ENCODE data around the gene NOMO2. TPM values are rescaled to one million over a fixed set of nuclear protein-coding genes. Genes with fewer than 3 reads are reported as not detected.
"Not testable (repeated sequence)": the region's sequence is repeated elsewhere in the genome, so short reads cannot be mapped to it uniquely, and the experiment has no call there.

Gene NOMO2
- polyA plus RNA-seq, 6 donors from 2014 or later = 31.1 to 47.7 (median 44.0) TPM

DNA sequence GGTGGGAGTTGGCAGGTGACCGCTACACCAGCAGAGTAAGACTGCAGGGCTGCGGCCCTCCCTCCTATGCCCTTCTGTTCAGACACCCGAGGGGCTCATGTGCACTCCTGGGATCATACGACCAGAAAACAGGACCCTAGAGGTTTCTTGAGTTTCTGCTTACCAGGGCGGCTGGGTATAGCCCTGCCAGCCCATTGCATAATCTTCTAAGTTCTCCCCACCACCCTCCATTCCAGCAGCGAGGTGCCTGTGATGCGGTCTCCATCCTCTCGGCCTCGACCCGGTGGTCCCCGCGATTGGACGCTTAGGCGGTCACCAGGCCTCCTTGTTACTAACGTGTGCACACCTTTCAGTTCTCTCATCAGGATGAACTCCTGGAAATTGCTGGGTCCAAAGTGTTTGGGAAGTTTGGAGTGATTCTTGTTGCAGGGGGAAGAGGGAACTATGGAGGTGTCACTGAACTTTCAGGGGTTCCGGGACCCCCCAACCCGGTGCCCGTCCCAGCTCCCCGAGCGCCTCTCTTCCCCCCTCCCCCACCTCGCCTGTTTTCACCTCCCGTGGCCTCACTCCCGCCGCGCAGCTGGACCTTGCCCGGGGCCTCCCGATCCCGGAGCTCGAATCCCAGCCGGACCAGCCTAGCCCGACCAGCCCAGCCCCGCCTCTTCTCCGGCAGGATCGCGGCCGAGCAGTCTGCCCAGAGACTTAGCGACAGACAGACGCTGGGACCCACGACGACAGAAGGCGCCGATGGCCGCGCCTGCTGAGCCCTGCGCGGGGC lies 8.8 kb upstream of the NOMO2 start:
- H3K27me3 Mint-ChIP-seq; H3K4me1 Mint-ChIP-seq; H3K4me3 Mint-ChIP-seq; H3K27ac Mint-ChIP-seq; H3K36me3 Mint-ChIP-seq; H3K9me3 Mint-ChIP-seq; DNase-seq; ATAC-seq (ENCODE audit: low read depth in 2 of 2): not testable (repeated sequence)

DNA sequence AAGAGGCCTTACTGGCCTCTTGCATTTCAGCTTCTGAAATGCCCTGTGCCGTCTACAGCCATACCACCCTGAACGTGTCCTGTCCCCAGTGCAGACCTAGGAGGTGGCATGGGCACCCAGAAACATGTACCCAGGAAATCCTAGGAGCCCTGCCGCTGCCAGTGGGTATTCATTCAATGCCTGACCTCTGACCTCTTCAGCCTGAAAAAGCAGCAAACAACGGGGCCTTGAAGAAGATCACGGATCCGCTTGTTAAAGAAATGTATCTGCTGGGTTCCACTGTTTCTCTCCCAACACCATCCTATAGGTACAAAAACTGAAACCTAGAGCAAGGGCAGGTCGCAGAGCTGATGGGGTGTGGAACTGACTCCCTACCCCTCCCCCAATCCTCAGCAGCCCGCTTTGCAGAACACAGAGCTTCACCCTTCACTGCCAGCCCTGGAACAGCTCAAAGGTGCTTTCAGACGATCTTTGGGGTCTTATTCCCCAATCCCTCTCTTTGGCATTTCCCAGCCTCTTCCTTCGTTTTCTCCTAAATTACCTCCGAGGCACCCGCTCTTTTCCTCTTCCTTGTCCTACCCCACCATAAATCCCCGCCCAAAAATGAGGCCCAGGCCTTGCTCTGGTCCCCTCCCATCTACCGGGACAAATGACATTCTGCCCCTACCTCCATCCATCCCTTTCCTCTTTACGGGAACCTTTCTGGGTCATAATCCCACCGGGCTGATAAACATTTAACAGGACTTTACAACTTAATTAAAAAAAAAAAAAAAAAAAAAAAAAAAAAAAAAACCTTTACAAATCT lies 1.3 kb downstream of the NOMO2 start:
- Mint-ChIP-seq H3K27ac (peak overlapping the region in 1 of 6 donors; percentile 44), H3K4me3 (peak overlapping the region; percentile 5 to 72 (median 44))
- not testable (repeated sequence) for DNase-seq; H3K9me3 Mint-ChIP-seq; H3K36me3 Mint-ChIP-seq; ATAC-seq (ENCODE audit: low read depth in 2 of 2); H3K4me1 Mint-ChIP-seq; H3K27me3 Mint-ChIP-seq

DNA sequence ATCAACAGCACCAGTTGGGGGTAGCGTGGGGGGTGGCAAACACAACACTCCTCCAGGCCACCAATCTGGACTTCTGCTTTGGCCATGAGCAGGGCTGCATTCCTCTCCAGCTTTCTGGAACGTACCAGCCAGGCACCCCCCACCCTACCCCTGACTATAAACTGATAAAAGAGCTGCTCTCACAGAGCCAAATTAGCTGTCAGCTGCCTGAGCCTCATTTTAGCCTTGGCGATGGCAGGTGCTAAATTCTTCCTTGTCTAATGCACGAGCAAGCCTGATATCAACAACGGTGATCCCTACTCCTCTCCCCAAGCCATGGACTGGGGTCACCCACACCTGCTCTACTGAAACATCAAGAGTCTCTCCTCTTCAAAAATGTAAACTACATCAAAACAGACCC lies 8.2 kb downstream of the NOMO2 start:
- H3K36me3 Mint-ChIP-seq, H3K27me3 Mint-ChIP-seq, H3K27ac Mint-ChIP-seq: not testable (repeated sequence)

DNA sequence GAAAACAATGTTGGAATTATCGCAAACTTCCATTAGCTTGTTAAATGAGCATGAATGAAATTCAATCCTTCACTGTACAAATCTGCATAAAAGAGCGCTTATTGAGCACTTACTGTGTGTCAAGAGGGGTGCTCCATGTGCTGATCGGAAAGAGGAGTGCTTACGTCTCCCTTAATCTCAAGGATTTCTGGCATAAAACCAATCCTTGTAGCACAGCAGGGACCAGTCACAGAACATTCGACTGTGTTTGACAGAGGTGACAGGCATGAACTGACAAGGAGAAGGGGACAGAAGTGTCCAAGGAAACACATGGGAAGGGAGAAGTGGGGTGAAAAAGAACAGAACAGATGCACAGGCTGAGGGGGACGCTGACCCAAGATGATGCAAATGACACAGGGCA lies 14.5 kb downstream of the NOMO2 start:
- not testable (repeated sequence) for H3K4me1 Mint-ChIP-seq; DNase-seq; H3K4me3 Mint-ChIP-seq; ATAC-seq (ENCODE audit: low read depth in 2 of 2); H3K27me3 Mint-ChIP-seq; H3K9me3 Mint-ChIP-seq; H3K27ac Mint-ChIP-seq; H3K36me3 Mint-ChIP-seq

More for the DNA sequence above, 8.2 kb downstream of the NOMO2 start:
- DNase-seq; H3K9me3 Mint-ChIP-seq; H3K4me1 Mint-ChIP-seq; H3K4me3 Mint-ChIP-seq; ATAC-seq (ENCODE audit: low read depth in 2 of 2): not testable (repeated sequence)

DNA sequence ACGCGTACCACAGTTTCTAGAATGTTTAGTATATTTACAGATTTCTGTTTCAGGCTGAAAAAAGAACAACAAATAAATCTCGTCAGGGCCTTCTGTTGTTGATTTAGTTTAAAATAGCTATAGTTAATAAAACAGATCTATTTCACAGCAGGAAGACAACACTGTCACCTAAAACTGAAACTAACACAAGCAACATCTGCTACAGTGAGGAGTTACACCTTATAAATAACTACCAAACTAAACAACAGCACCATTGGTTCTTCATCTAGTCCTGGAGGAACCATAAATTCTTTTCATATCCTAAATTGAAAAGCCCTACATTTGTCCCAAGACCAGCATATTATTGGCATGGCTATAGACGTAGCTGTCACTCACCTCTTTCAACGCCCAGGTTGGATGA lies 15.0 kb downstream of the NOMO2 start:
- DNase-seq; ATAC-seq (ENCODE audit: low read depth in 2 of 2); H3K9me3 Mint-ChIP-seq; H3K27me3 Mint-ChIP-seq; H3K4me3 Mint-ChIP-seq; H3K36me3 Mint-ChIP-seq; H3K27ac Mint-ChIP-seq; H3K4me1 Mint-ChIP-seq: not testable (repeated sequence)

DNA sequence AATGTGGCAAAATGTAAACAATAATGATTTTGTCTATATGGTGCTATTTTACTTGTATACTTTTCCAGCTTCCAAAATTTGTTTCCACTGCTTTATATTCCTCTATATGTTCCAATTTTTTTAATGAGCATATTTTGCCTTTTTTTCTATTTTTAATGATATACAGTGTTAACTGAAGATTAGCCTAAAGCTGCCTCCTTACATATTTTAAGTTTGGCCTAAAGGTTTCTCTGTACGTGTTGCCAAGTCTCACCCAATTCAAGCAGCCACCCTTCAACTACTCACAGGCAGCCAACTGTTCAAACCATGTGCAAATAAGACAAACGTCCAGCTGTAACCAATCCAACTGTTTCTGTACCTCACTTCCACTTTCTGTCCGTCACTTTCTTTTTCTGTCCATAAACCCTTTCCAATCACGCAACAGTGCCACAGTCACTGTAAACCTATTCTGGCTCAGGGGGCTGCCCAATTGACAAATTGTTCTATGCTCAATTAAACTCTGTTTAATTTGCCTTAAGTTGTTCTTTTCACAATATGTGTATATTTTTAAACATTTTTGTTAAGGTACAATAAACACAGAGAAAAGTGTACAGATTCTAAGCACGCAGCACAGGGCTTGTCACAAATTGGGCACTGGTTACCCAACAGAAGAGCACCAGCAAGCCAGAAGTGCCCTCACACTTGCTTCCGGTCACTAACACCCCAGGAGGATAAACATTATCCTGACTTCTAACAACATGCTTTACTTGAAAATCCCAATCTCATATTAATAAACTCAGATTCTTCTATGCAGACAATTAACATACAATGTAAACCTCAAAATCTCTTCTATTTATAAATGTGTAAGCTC lies 17.4 kb downstream of the NOMO2 start:
- not testable (repeated sequence) for H3K9me3 Mint-ChIP-seq; H3K36me3 Mint-ChIP-seq; ATAC-seq (ENCODE audit: low read depth in 2 of 2); H3K27ac Mint-ChIP-seq; H3K4me3 Mint-ChIP-seq; DNase-seq; H3K4me1 Mint-ChIP-seq; H3K27me3 Mint-ChIP-seq

DNA sequence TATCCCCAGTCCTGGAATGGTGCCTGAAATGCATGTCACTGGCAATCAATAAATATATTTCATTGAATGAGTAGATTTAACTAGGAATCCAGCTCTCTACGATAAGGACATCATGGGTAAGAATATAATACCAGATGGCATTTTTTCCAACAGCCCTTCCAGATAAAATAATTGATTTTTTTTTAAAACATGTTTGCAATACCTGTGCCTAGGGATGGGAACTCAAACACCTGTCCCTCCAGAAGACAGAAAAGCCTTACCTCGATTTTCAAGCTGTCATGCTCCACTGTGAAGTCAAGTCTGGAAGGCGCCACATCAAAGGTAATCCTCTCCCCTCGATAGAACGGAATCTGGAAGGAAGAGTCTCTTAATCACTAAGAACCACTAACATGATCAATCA lies 20.0 kb downstream of the NOMO2 start:
- not testable (repeated sequence) for H3K9me3 Mint-ChIP-seq; DNase-seq; H3K4me1 Mint-ChIP-seq; H3K27me3 Mint-ChIP-seq; ATAC-seq (ENCODE audit: low read depth in 2 of 2); H3K36me3 Mint-ChIP-seq; H3K27ac Mint-ChIP-seq; H3K4me3 Mint-ChIP-seq

DNA sequence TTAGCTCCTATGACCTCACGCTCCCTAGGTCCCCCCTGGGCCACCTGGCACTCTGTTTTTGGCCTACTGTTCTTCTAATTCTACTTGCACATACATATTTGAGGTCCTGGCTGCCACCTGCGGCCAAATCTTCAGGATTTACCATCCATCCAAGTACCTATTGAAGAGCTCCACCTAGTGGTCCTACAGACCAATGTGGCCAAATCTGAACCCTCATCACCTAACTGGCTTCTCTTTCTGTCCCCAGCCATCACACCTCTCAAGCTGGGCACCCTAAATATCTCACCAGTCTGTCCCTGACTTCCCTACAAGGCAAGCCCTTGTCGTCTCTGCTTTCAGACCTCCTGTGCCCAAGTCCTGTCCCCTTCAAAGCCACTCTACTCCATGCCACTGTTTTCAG lies 24.9 kb downstream of the NOMO2 start:
- H3K4me1 Mint-ChIP-seq; H3K9me3 Mint-ChIP-seq; H3K36me3 Mint-ChIP-seq; ATAC-seq (ENCODE audit: low read depth in 2 of 2); H3K27me3 Mint-ChIP-seq; H3K4me3 Mint-ChIP-seq; DNase-seq; H3K27ac Mint-ChIP-seq: not testable (repeated sequence)

DNA sequence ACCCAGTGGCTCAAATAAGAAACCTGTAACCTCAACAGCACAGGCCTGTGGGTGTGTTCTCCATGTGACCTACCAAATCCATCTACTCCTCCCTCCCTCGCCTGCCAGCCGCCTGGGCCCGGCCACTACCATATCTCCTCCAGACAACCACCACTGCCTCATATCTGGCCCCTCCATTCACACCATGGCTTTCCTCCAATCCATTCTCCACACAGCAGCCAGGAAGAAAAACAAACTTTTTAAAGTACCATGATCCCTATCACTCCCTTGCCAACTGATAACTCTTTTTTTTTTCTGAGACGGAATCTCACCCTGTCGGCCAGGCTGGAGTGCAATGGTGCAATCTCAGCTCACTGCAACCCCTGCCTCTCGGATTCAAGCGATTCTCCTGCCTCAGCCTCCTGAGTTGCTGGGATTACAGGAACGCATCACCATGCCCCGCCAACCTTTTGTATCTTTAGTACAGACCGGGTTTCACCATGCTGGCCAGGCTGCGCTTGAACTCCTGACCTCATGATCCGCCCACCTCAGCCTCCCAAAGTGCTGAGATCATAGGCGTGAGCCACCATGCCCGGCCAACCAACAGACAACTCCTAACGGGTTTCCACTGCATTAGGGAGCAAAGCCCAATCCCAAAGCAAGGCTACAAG lies 26.3 kb downstream of the NOMO2 start:
- not testable (repeated sequence) for H3K9me3 Mint-ChIP-seq; H3K36me3 Mint-ChIP-seq; H3K4me1 Mint-ChIP-seq; H3K27me3 Mint-ChIP-seq; ATAC-seq (ENCODE audit: low read depth in 2 of 2); DNase-seq; H3K4me3 Mint-ChIP-seq
- H3K27ac Mint-ChIP-seq = peak overlapping the region in 3 of 6 donors; percentile 39 to 54 (median 41)

DNA sequence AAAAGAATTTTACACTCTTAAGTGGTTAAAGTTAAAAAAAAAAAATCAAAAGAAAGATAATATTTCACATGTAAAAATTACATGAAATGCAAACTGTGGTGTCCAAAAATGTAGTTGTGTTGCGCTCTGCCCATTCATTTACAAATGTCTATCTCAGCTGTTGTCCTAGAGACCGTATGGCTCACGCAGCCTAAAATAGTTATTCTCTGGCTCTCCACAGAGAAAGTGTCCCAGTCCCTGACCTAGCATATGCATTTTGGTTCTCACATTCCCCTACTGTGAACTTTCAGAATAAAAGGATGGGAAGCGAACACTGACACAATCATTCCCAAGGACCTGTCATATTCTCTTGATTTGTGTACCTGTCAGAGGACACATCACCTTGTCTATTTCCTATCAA lies 27.6 kb downstream of the NOMO2 start:
- not testable (repeated sequence) for H3K36me3 Mint-ChIP-seq; H3K4me1 Mint-ChIP-seq; H3K9me3 Mint-ChIP-seq; ATAC-seq (ENCODE audit: low read depth in 2 of 2); DNase-seq; H3K27ac Mint-ChIP-seq; H3K4me3 Mint-ChIP-seq; H3K27me3 Mint-ChIP-seq

DNA sequence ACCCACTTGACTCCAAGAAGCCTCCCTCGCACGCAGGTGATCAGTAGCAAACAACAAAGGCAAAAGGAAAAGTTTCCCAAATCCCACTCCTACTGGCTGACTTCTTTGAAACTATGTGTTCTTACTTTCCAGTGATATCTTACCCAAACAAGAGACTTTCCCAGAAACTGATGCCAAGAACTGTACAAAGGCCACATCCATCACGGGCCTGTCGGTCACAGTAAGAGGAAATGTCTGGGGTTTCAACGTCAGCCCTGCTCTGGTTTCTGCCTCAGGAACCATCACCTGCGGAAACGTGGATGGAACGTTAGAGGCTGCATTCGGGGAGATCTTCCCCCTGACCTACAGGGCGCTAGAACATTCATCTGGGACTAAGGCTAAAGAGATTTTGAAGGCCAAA lies 30.6 kb downstream of the NOMO2 start:
- ATAC-seq (ENCODE audit: low read depth in 2 of 2); H3K27ac Mint-ChIP-seq; H3K27me3 Mint-ChIP-seq; H3K4me1 Mint-ChIP-seq; H3K9me3 Mint-ChIP-seq; H3K4me3 Mint-ChIP-seq; DNase-seq; H3K36me3 Mint-ChIP-seq: not testable (repeated sequence)

DNA sequence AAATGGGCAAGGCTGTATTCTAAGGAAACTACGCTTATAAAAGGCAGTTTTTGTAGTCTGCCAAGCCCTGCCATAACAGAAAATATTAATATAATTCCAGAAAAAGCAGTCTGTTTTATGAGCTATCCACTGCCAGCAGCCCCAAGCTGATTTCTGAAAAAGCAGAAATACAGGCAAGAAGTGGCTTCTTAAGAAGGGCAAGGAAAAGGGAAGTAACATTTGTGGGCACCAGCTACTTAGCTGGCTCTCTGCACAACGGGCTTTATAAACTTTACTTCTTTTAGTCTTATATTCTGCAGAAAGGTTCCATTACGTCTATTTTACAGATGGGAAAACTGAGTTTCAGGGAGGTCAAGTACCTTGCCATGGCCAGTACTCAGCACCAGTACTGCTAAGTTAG lies 31.6 kb downstream of the NOMO2 start:
- H3K4me3 Mint-ChIP-seq, H3K27me3 Mint-ChIP-seq, DNase-seq, H3K4me1 Mint-ChIP-seq, H3K27ac Mint-ChIP-seq, H3K9me3 Mint-ChIP-seq, H3K36me3 Mint-ChIP-seq: not testable (repeated sequence)
- peak; percentile 38 to 41 for ATAC-seq (ENCODE audit: low read depth in 2 of 2)

DNA sequence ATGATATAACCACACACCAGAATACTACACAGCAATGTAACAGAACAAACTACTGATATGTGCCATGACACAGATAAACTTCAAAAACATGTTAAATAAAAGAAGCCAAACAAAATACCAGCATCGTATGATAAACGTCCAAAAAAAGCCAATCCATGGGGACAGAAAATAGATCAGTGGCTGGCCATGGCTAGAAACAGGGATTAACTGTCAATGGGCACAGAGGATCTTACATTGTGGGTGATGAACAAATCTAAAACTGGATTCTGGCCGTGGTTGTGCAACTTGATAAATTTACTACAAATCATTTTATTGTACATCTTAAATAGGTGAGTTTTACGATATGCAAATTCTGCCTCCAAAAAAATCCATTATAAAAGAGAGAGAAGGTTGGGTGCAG lies 35.4 kb downstream of the NOMO2 start:
- not testable (repeated sequence) for ATAC-seq (ENCODE audit: low read depth in 2 of 2); H3K4me1 Mint-ChIP-seq; H3K9me3 Mint-ChIP-seq; DNase-seq; H3K36me3 Mint-ChIP-seq; H3K4me3 Mint-ChIP-seq; H3K27ac Mint-ChIP-seq; H3K27me3 Mint-ChIP-seq

Data from naive B cell (primary cell).